WI38 (cell line): ENCODE results near the gene SAPCD2.

Experiments used
- H3K4me3 ChIP-seq: 2 replicates; pipeline ENCODE4 v1.5.1; 2011; ENCODE audit warnings: low read depth, mild to moderate bottlenecking, control low read depth, low read length
- TF ChIP-seq, protein P1 (sequence below): IDR thresholded peaks from 2 replicates; pipeline ENCODE4 v1.5.1; 2012; ENCODE audit warnings: low read depth, mild to moderate bottlenecking, control low read depth, low read length

Gene SAPCD2

GRCh38 chr9:137109250-137110146 lies 39.1 kb upstream of the SAPCD2 start:
- no peak overlapping the region for H3K4me3 ChIP-seq
- TF ChIP-seq, protein P1, sequence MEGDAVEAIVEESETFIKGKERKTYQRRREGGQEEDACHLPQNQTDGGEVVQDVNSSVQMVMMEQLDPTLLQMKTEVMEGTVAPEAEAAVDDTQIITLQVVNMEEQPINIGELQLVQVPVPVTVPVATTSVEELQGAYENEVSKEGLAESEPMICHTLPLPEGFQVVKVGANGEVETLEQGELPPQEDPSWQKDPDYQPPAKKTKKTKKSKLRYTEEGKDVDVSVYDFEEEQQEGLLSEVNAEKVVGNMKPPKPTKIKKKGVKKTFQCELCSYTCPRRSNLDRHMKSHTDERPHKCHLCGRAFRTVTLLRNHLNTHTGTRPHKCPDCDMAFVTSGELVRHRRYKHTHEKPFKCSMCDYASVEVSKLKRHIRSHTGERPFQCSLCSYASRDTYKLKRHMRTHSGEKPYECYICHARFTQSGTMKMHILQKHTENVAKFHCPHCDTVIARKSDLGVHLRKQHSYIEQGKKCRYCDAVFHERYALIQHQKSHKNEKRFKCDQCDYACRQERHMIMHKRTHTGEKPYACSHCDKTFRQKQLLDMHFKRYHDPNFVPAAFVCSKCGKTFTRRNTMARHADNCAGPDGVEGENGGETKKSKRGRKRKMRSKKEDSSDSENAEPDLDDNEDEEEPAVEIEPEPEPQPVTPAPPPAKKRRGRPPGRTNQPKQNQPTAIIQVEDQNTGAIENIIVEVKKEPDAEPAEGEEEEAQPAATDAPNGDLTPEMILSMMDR, result no peak

DNA sequence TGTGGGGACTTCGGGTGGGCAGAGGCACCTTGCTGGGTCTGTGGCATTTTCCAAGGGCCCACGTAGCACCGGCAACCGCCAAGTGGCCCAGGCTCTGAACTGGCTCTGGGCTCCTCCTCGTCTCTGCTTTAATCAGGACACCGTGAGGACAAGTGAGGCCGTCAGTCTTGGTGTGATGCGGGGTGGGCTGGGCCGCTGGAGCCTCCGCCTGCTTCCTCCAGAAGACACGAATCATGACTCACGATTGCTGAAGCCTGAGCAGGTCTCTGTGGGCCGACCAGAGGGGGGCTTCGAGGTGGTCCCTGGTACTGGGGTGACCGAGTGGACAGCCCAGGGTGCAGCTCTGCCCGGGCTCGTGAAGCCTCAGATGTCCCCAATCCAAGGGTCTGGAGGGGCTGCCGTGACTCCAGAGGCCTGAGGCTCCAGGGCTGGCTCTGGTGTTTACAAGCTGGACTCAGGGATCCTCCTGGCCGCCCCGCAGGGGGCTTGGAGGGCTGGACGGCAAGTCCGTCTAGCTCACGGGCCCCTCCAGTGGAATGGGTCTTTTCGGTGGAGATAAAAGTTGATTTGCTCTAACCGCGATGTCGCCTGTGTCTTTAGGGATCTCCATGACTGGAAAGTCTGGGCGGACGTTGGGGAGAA lies 38.4 kb upstream of the SAPCD2 start:
- no peak overlapping the region for H3K4me3 ChIP-seq
- TF ChIP-seq, protein P1, result no peak

- H3K4me3 ChIP-seq, result no peak overlapping the region
- TF ChIP-seq, protein P1, result no peak
These were observed 37.6 kb upstream of the SAPCD2 start for GRCh38 chr9:137107982-137108381.

DNA sequence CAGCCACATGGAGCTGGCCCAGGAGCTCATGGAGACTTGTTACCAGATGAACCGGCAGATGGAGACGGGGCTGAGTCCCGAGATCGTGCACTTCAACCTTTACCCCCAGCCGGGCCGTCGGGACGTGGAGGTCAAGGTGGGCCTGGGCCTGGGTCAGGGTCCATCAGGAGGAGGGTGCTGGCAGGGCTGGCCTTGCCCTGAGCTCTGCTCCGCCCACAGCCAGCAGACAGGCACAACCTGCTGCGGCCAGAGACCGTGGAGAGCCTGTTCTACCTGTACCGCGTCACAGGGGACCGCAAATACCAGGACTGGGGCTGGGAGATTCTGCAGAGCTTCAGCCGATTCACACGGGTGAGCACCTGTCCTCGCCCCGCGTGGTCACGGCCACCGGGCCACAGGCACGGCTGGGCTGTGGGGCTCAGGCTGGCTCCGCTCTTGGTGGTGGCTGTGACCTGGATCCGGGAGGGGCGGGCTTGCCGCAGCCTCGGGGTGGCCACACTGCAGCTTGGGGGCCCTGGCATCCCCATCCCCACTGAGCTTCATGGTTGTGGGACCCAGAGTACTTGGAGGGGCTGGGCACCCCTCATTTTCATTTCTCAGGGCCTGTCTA lies 37.1 kb upstream of the SAPCD2 start:
- TF ChIP-seq, protein P1, result no peak

DNA sequence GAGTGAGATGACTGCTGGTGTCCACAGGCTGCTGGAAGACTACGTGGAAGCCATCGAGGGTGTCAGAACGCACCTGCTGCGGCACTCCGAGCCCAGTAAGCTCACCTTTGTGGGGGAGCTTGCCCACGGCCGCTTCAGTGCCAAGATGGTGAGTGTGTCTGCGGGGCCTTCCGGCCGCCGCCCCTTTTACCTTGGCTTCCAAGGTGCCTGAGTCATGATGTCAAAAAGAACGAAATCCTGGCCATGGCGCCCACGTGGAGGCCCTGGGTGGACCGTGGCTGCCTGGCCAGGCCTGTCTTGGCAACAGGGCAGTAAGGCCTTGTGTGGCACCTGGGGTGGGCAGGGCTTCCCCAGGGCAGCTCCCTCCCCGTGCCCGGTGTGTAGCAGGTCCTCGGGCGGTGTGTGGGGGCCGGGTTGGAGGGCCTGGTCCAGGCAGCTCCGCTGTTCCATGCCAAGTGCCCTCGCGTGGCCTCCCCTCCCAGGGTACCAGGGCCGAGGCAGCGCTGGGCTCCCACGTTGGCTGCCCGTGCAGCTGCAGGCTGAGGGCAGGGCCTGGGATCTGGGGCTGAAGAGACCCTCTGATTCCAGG lies 36.4 kb upstream of the SAPCD2 start:
- TF ChIP-seq, protein P1, result no peak
- no peak overlapping the region for H3K4me3 ChIP-seq

More for the DNA sequence above, 37.1 kb upstream of the SAPCD2 start:
- H3K4me3 ChIP-seq, result no peak overlapping the region

- TF ChIP-seq, protein P1, result no peak
- H3K4me3 ChIP-seq, result no peak overlapping the region
These were observed 35.7 kb upstream of the SAPCD2 start for GRCh38 chr9:137105814-137106661.
